ENCODE data around the gene DUSP19.
A peak's percentile ranks its signal among the peaks of the same experiment; 100 is the strongest.

The DUSP19 gene

DNA sequence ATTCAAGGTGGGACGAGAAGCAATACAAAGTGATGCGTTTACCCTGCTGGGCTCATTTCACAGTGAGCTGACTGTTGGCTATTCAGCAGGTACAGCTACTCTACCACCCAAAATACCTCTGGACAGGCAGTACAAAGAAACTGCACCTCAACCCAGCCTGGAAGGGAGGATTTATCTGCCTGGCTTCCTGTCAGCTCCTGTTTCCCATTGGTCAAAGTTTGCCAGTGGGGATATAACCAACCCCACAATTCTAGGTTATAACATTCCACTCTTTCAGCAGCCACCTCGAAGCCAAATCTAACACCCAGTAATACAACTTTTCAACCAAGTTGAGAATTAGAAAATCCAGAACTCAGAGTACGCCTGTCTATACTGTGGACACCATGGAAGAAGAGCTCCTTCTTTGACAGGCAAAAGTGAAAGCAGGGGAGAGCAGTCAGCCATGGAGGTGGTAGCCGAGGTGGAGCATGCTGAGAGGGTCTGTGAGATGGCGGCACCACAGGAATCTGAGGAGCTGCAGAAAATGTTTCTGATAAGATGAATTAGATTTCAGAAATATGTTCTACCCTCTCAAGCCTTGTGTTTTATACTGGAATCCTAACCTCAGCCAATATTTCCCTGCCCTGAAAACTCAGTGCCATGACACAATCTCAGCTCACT is 10.8 kb downstream of the DUSP19 start:
- DNase-seq (ENCODE audit: insufficient read length, low spot score) (no peak), FAIRE-seq (peak; percentile 50)
- TF ChIP-seq POLR2A (IDR thresholded peaks at IDR 0.05; ENCODE audit: low read depth, low read length) = no peak

DNA sequence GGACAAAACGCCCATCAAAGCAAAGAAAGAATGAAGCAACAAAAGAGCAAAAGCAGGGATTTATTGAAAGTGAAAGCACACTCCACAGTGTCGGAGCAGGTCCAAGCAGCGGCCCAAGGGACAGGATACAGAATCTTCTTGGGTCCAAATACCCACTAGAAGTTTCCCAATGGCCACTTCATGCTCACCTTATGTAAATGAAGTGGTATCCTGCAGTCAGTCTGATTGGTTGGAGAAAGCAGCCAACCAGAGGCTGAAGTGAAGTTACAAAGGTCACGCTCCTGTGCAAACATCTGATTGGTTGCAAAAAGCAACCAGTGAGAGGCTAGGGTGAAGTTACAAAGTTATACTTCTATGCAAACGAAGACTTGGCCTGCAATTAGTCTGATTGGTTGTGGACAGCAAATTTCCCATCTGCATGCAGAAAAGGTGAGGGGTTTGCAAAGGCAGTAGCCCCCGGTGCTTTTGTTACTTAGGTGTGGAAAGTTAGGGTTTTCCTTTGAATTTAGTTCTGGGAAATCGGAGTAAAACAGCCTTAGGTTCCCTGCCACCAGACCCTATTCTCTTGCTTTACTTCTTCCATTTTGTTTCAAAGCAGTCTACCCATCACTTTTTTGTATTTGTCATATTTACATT is 12.9 kb downstream of the DUSP19 start:
- TF ChIP-seq POLR2A (IDR thresholded peaks at IDR 0.05; ENCODE audit: low read depth, low read length) = no peak
- no peak for FAIRE-seq
- DNase-seq (ENCODE audit: insufficient read length, low spot score) = no peak

DNA sequence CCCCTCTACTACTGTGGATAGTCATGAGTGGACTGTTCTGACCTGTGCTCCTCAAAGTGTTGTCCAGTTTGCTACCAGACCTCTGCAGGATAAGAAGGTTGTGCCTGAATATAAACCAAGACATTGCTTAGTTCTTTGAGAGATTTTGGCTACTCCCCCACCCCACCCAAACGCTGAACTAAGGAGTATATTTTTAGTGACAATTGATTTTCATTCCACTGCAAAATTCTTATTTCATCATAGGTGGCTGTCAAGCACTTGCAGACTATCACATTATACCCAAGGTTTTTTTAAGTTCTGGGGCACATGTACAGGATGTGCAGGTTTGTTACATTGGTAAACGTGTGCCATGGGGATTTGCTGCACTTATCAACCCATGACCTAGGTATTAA is 13.4 kb downstream of the DUSP19 start:
- FAIRE-seq (no peak), DNase-seq (ENCODE audit: insufficient read length, low spot score) (no peak)
- TF ChIP-seq POLR2A (IDR thresholded peaks at IDR 0.05; ENCODE audit: low read depth, low read length) = no peak

DNA sequence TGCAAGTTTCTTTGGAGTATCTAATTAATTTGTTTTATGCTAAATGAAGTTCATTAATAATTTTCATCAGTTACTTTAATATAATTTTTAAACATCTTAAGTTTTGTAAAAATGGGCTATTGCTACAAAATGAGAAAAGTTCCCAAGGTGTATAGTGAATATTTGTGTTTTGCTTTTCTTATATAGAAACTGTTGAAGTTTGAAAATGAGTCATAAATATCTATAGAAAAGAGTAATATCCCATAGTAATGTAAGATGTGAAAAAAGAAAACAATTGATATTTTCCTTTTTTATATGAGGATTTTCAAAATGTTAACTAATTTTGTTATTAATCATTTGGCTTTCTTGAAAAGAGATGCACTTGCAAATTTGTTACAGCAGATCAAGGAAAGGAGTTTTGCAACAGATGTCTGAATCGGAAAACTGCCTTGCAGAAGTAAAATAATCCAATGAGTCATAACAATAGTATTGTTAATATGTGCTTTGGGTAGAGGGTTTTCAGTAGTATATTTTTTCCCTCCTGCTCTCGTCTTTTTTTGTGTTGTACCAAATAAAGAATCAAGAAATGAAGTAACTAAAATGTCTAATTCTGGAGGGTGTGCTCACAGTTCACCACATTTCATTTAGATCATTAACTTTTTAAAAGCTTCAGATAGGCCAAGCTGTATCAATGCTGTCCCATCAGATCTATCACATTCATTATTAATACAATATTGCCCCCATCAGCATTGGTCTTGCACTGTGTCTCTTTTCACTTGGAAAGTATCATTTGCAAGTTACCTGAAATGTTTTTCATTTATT is 15.5 kb downstream of the DUSP19 start:
- peak; percentile 65 for FAIRE-seq
- no peak for TF ChIP-seq POLR2A (IDR thresholded peaks at IDR 0.05; ENCODE audit: low read depth, low read length)
- no peak for DNase-seq (ENCODE audit: insufficient read length, low spot score)

DNA sequence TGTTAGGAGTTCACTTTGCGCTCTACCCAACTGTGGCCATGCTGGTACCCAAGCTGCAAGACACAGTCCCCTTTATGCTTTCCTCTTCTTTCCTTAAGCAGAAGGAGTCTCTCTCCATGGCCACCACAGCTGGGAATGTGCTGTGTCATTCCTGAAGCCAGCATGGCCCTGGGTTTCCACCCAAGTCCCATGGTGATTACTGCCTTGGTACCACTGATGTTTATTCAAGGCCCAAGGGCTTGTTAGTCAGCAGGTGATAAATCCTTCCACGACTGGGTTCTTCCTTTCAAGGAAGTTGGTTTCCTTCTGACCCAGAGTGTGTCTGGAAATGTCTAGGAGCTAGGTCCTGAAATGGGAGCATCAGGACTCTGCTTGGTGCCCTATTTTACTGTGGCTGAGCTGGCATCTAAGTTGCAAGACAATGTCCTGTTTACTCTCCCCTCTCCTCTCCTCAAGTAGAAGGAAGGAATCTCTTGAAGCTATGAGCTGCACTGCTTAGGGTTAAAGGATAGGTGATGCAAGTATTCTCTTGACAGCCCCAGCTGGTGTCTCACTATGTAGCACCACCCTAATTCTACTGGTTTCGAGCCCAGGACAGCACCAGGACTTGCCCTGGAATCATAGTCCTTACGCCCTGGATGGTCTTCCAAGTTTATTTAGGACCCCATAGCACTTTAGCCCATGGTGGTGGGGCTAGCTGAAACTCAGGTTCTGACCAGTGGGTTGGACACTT is 27.0 kb downstream of the DUSP19 start:
- peak; percentile 74 for FAIRE-seq
- TF ChIP-seq POLR2A (IDR thresholded peaks at IDR 0.05; ENCODE audit: low read depth, low read length) = no peak
- DNase-seq (ENCODE audit: insufficient read length, low spot score) = no peak

DNA sequence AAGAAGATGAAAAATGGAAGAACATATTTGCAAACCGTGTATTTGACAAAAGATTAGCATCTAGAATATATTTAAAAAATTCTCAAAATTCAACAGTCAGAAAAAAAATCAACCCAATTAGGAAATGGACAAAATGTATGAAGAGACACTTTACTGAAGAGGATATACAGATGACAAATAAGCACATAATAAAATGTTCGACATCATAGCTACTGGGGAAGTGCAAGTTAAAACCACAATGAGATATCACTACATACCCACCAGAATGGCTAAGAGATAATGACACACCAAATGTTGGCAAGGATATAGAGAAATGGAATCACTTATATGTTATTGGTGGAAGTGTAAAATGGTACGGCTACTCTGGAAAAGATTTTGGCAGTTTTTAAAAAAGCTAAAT is 34.0 kb downstream of the DUSP19 start:
- DNase-seq (ENCODE audit: insufficient read length, low spot score) = no peak
- FAIRE-seq = no peak
- TF ChIP-seq POLR2A (IDR thresholded peaks at IDR 0.05; ENCODE audit: low read depth, low read length) = no peak

DNA sequence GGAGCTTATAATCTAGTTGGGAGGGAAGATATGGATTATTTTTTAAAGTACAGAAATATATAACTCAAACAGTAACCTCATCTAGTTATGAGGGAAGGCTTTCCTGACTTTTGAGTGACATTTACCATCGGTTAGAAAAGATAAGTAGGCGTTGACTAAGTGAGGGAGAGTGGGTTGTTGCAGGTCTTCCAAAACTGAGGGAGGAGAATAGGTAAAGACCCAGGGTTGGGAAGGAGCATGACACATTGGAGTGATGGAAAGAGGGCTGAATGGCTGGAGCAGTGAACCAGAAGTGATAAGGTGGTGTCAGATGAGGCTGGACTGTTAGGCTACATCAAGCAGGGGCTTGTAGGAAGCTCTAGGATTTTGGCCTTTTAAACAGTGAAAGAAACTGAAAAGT is 35.1 kb downstream of the DUSP19 start:
- no peak for FAIRE-seq
- TF ChIP-seq POLR2A (IDR thresholded peaks at IDR 0.05; ENCODE audit: low read depth, low read length) = no peak

DNA sequence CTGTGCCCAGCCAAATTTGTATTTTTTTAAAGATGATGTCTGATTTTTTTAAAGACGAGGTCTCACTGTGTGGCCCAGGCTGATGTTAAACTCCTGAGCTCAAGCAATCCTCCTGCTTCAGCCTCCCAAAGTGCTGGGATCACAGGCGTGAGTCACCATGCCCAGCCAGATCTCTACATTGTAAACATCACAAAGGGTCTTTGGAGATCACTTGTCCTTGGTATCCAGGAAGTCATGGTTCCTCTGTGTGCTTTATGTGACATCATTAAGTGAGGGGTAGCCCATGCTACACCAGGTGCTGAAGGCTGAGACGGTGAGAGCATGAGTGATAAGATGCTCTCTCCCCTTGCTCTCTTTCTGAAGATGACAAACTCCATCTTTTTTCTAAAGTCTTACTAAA is 38.7 kb downstream of the DUSP19 start:
- FAIRE-seq (no peak), DNase-seq (ENCODE audit: insufficient read length, low spot score) (no peak)
- no peak for TF ChIP-seq POLR2A (IDR thresholded peaks at IDR 0.05; ENCODE audit: low read depth, low read length)

More for the DNA sequence above, 35.1 kb downstream of the DUSP19 start:
- DNase-seq (ENCODE audit: insufficient read length, low spot score) = no peak

DNA sequence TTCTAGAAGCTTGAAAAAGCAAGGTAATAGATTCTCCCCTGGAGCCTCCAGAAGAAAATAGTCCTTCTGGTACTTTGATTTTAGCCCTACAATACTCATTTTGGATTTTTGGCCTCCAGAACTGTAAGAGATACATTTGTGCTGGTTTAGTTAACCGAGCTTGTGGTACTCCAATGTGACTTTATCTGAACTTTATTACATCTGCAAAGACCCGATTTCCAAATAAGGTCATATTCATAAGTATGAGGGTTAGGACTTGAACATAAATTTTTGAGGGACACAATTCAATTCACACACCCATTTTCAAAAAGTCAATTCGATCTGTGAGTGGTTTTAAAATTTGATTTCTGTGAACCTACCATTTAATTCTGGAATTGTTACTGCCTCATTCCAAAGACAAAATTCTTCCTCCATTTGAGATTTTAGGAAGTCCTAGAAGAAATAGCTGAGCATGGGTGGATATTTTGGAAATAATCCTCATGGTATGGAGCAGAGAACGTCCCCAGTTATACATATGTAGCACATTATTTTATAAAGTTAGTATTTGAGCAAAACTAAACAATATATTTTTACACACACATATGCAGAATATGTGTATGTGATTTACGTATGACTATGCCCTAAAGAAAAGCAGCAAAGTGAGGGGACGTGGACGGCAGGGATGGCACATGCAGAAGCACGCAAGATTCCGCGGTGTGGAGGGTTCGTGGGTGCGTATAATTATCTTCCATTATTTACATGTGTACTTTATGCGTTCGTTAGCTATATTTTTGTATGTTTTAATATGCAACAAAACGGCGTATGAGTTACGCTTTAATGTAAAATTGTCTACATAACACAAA is 44.8 kb downstream of the DUSP19 start:
- FAIRE-seq = no peak
- no peak for TF ChIP-seq POLR2A (IDR thresholded peaks at IDR 0.05; ENCODE audit: low read depth, low read length)
- DNase-seq (ENCODE audit: insufficient read length, low spot score) = no peak

DNA sequence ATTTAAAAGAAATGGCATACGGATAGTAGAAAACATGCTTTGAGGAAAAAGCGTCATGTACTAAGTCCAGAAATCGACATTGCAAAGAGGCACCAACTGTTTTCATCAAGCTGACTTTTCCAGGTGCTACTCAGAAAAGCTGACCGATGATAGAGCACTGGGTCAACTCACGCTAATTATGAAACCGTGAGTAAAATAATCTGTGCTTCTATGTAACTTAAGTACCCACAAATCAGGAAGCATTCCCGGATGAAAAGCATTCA is 45.3 kb downstream of the DUSP19 start:
- DNase-seq (ENCODE audit: insufficient read length, low spot score) (no peak), FAIRE-seq (no peak)
- no peak for TF ChIP-seq POLR2A (IDR thresholded peaks at IDR 0.05; ENCODE audit: low read depth, low read length)

DNA sequence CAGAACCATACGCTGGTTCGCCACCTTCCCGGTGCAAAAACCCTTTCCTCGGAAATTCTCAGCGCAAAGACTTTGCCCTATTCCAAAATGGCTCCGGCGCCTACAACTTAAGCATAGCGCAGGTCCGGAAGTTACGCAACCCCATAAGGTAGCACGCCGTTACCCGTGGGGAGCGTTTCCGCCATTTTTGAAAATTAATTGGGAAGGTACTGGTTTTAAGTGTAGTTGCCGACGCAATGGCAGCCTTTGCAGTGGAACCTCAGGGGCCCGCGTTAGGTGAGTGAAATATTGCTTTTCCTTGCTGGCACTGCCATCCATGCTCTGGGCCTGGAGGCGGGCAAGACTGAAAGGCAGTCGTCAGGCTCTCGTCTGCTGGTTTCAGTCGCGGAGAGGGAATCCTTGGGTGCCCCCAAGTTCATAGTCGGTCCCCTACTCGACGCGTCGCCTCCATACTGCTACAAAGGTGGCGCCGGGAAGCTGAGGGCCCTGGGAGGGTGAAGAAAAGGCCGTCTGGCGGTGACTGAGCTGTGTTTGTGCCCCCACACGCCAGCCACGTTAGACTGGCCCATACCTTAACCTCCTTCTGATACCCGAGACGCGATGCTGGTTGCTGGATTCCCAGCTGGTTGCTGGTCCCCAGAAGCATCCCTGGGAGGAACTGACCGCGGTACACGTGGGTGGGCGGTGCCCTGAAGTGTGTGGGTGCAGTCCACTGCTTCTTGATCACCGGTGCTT is 45.8 kb downstream of the DUSP19 start, which contains the start of gene NUP35:
TSS of gene NUP35 (plus strand) at position 222 of the 735 bp plus-strand sequence. CDS start at position 237, 15 bp downstream.
- peak; percentile 48 for TF ChIP-seq POLR2A (IDR thresholded peaks at IDR 0.05; ENCODE audit: low read depth, low read length)
- peak; percentile 55 for DNase-seq (ENCODE audit: insufficient read length, low spot score)
- peak; percentile 97 for FAIRE-seq

DNA sequence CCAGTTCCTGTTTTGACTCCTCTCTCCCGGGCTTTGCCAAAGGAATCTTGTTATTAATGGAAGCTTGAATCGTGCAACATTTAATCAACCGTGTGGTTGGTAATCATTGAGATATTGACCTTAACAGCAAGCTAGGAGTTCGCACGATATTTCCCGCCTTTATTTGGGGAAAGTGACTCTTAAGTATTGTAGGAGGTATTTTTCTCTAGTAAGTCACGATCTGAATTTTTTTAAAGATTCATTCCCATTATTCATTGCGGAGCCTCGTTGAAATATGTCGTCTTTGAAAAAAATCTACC is 46.4 kb downstream of the DUSP19 start:
- TF ChIP-seq POLR2A (IDR thresholded peaks at IDR 0.05; ENCODE audit: low read depth, low read length) = no peak
- no peak for DNase-seq (ENCODE audit: insufficient read length, low spot score)
- no peak for FAIRE-seq

All from H54 (cell line).